ENCODE measurements around the gene PLA2G4E. TPM values are rescaled to one million over a fixed set of nuclear protein-coding genes. Genes with fewer than 3 reads are reported as not detected.

Gene PLA2G4E
- total RNA-seq, 1 experiment from 2014 or later: not detected

DNA sequence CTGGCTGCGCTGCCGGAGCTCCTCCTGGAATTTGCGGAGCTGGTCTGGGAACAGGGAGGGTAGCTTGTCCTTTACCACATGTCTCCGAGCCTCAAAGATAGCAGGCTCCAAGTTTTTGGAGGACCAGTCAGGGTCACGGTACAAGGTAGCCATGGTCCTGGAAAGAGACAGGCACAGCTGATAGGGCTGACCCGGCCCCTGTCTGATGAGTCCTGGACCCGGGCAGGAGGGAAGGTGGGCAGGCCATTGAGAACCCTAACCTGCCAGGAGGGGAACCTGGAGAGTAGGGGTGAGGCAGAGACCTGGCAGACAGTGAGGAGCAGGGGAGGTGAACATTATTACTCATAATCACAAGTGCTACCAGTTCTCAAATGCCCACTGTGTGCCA, 28.0 kb downstream of the PLA2G4E start (continued):
- TF ChIP-seq, protein P1, sequence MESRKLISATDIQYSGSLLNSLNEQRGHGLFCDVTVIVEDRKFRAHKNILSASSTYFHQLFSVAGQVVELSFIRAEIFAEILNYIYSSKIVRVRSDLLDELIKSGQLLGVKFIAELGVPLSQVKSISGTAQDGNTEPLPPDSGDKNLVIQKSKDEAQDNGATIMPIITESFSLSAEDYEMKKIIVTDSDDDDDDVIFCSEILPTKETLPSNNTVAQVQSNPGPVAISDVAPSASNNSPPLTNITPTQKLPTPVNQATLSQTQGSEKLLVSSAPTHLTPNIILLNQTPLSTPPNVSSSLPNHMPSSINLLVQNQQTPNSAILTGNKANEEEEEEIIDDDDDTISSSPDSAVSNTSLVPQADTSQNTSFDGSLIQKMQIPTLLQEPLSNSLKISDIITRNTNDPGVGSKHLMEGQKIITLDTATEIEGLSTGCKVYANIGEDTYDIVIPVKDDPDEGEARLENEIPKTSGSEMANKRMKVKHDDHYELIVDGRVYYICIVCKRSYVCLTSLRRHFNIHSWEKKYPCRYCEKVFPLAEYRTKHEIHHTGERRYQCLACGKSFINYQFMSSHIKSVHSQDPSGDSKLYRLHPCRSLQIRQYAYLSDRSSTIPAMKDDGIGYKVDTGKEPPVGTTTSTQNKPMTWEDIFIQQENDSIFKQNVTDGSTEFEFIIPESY (IDR thresholded peaks at IDR 0.05; ENCODE audit: extremely low read depth, insufficient replicate concordance, low read length): no peak
- TF ChIP-seq ZNF274 (IDR thresholded peaks at IDR 0.05; ENCODE audit: low read depth, low read length) (no peak), ELF1 (IDR thresholded peaks at IDR 0.05; ENCODE audit: borderline replicate concordance, low read depth) (no peak), ZFX (IDR thresholded peaks at IDR 0.05) (no peak)

DNA sequence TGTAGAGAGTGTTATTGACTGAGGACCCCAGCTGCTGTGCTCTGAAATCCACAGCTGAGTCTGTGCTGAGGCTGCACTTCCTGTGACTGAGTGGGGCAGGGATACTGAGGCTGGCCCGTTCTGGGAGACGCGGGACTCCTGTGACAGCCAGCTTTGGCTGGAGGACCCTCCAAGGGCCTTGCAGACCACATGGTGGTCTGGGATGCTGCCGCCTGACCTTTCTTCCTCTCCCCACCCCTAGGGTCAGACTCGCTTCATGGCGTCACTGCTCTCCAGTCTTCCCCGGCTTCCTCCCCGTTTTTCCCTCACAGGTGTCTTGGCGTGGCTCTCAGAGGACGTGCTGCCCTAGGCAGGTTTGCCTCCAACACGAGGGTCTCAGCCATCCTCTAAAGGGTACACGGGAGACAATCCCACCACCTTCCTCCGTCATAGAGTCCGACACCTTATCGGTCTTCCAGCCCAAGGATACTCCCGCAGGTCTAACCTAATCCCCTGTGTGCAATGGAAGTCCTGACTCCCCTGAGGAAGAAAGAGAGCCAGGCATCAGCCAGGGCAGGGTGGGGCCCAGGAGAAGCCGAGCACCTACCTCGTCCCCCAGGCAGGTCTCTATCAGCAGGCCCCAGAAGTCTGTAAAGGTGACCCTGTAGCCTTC, 28.6 kb downstream of the PLA2G4E start:
- Histone ChIP-seq H3K79me2 (ENCODE audit: insufficient read depth, low read length) (no peaks in the 10 kb centered on the region), H3K27ac (ENCODE audit: low read depth, low read length) (no peak overlapping the region), H3K4me1 (ENCODE audit: control insufficient read depth in 1 of 2, insufficient read depth in 2 of 2, low read length in 2 of 2) (no peaks in the 10 kb centered on the region), H2AFZ (ENCODE audit: low read depth, low read length, poor library complexity, severe bottlenecking) (no peak overlapping the region), H3K4me2 (ENCODE audit: low read length) (no peak overlapping the region), H3K9ac (ENCODE audit: low read length) (no peak overlapping the region), H3K9me3 (ENCODE audit: control insufficient read depth in 1 of 2, insufficient read depth in 1 of 2, low read depth in 1 of 2, low read length in 2 of 2) (no peaks in the 10 kb centered on the region), H3K4me3 (replicated peaks in 1 of 2; ENCODE audit: low read depth in 1 of 2, low read length in 2 of 2) (no peak overlapping the region), H4K20me1 (ENCODE audit: insufficient read depth) (no peaks in the 10 kb centered on the region), H3K36me3 (ENCODE audit: control insufficient read depth in 1 of 2, insufficient read depth in 2 of 2, low read length in 2 of 2) (no peaks in the 10 kb centered on the region), H3K9me2 (ENCODE audit: insufficient read depth) (no peaks in the 10 kb centered on the region), H3K27me3 (ENCODE audit: insufficient read depth, low read length) (no peaks in the 10 kb centered on the region)
- ChIA-PET POLR2A (no interaction called here), CTCF (interaction anchor here (1.7 to 3.9 kb wide), 2 partner anchors 65 to 144 kb away, joined by 5 to 47 read pairs; no protein-coding TSS in a partner anchor), RAD21 (ENCODE audit: low non-redundant PET in 1 of 2, low total read pairs in 2 of 2, uncharacterized antibody in 2 of 2, unreplicated experiment in 2 of 2) (no interaction called here)
- DNase-seq (ENCODE audit: low read depth, low spot score) (no peak), ATAC-seq (no peak)
- BruUV-seq (replicated peaks): no TSS peak
- intact Hi-C loops (cut with micrococcal nuclease): no loop called here
- TF ChIP-seq EGR1 (IDR thresholded peaks at IDR 0.05; ENCODE audit: low read depth): no peak
- TF ChIP-seq RAD21 (IDR thresholded peaks at IDR 0.05; ENCODE audit: low read depth): no peak
- TF ChIP-seq TCF7L2 (IDR thresholded peaks at IDR 0.05; ENCODE audit: borderline replicate concordance, extremely low read depth, insufficient read depth, insufficient read length): no peak
- TF ChIP-seq FOSL1 (IDR thresholded peaks at IDR 0.05; ENCODE audit: low read depth): no peak
- TF ChIP-seq CEBPB (IDR thresholded peaks at IDR 0.05; ENCODE audit: low read depth): no peak
- no peak for TF ChIP-seq ZNF274 (IDR thresholded peaks at IDR 0.05; ENCODE audit: low read depth, low read length)
- no peak for TF ChIP-seq YY1 (IDR thresholded peaks at IDR 0.05; ENCODE audit: extremely low read depth, insufficient replicate concordance, low read depth, low read length)
- TF ChIP-seq SRF (IDR thresholded peaks at IDR 0.05; ENCODE audit: low read depth): no peak
- TF ChIP-seq, protein P2, sequence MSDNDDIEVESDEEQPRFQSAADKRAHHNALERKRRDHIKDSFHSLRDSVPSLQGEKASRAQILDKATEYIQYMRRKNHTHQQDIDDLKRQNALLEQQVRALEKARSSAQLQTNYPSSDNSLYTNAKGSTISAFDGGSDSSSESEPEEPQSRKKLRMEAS (IDR thresholded peaks at IDR 0.05): no peak
- TF ChIP-seq, protein P3, sequence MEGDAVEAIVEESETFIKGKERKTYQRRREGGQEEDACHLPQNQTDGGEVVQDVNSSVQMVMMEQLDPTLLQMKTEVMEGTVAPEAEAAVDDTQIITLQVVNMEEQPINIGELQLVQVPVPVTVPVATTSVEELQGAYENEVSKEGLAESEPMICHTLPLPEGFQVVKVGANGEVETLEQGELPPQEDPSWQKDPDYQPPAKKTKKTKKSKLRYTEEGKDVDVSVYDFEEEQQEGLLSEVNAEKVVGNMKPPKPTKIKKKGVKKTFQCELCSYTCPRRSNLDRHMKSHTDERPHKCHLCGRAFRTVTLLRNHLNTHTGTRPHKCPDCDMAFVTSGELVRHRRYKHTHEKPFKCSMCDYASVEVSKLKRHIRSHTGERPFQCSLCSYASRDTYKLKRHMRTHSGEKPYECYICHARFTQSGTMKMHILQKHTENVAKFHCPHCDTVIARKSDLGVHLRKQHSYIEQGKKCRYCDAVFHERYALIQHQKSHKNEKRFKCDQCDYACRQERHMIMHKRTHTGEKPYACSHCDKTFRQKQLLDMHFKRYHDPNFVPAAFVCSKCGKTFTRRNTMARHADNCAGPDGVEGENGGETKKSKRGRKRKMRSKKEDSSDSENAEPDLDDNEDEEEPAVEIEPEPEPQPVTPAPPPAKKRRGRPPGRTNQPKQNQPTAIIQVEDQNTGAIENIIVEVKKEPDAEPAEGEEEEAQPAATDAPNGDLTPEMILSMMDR (IDR thresholded peaks at IDR 0.05 in 2 of 3, conservative IDR thresholded peaks at IDR 0.05 in 1 of 3; ENCODE audit: borderline replicate concordance in 1 of 3, insufficient read depth in 1 of 3, low read depth in 2 of 3, low read length in 2 of 3): no peak
- no peak for TF ChIP-seq JUND (IDR thresholded peaks at IDR 0.05)
- TF ChIP-seq, protein P1 (IDR thresholded peaks at IDR 0.05; ENCODE audit: extremely low read depth, insufficient replicate concordance, low read length): no peak
- TF ChIP-seq SIN3A (IDR thresholded peaks at IDR 0.05; ENCODE audit: low read depth): no peak
- TF ChIP-seq CBX3 (IDR thresholded peaks at IDR 0.05; ENCODE audit: low read depth): no peak
- TF ChIP-seq POLR2A (IDR thresholded peaks at IDR 0.05; ENCODE audit: borderline replicate concordance, extremely low read depth, insufficient read depth, insufficient read length): no peak
- TF ChIP-seq EZH2 (IDR thresholded peaks at IDR 0.05): no peak
- no peak for TF ChIP-seq ELF1 (IDR thresholded peaks at IDR 0.05; ENCODE audit: borderline replicate concordance, low read depth)
- no peak for TF ChIP-seq EZH2phosphoT487 (IDR thresholded peaks at IDR 0.05; ENCODE audit: borderline replicate concordance)
- no peak for TF ChIP-seq ZFX (IDR thresholded peaks at IDR 0.05)

Measured in HCT116 (cell line).